Ovary (tissue), 9 donors: ENCODE data around the gene ANAPC16. TPM values are rescaled to one million over a fixed set of nuclear protein-coding genes. Genes with fewer than 3 reads are reported as not detected.

Experiments
- DNase-seq, 5 donors: peaks; one replicate each; pipeline ENCODE4 v3.0.0-alpha.2; 2019 to 2020
- H3K27ac ChIP-seq, 2 donors: fragments of 200-600 bp; one replicate each; pipeline versions ENCODE4 v1.5.1 to v1.8.0; 2019 to 2022
- H3K27me3 ChIP-seq: fragments of 200-600 bp; one replicate; pipeline ENCODE4 v1.8.0; 2022
- H3K36me3 ChIP-seq: fragments of 200-600 bp; sonication (generic); one replicate; pipeline ENCODE4 v1.5.1; 2019
- H3K4me1 ChIP-seq: one replicate; pipeline ENCODE4 v1.8.1; 2013; ENCODE audit warnings: mild to moderate bottlenecking, moderate library complexity; ENCODE audit not compliant: insufficient read depth
- H3K4me3 ChIP-seq: fragments of 200-600 bp; sonication (generic); one replicate; pipeline ENCODE4 v1.5.1; 2017
- H3K9me3 ChIP-seq, 2 donors: fragments of 200-600 bp in 1 of 2; sonication (generic) in 1 of 2; one replicate each; pipeline versions ENCODE4 v1.5.1 to v1.8.1; 2013 to 2019; ENCODE audit warnings: mild to moderate bottlenecking in 1 of 2, moderate library complexity in 1 of 2
- EP300 ChIP-seq: sonication (generic); formaldehyde crosslinking; IDR thresholded peaks from one replicate; pipeline ENCODE4 v1.6.1; 2017; ENCODE audit warnings: antibody characterized with exemption
- POLR2A ChIP-seq: fragments of 450-650 bp; IDR thresholded peaks from one replicate; pipeline ENCODE4 v1.6.1; 2017; ENCODE audit warnings: antibody characterized with exemption, mild to moderate bottlenecking, moderate library complexity
- WGBS, 3 donors: extraction: QIAGEN DNeasy Blood & Tissue Kit in 1 of 3; methylation state at CpG; one replicate each; pipeline versions ENCODE4 v1.1.5 to v1.1.7; 2013 to 2017; 5-methylcytosine and 5-hydroxymethylcytosine counted together
- intact Hi-C, 4 donors: fragments of 100-400 bp; cut with DNase I; formaldehyde crosslinking; loops; one replicate each; pipeline versions ENCODE4 v1.11.0 to v1.15.1; 2022 to 2023
- polyA plus RNA-seq, 2 donors: library from polyadenylated mRNA; stranded (reverse); fragments of 200-250 nt in 1 of 2; fragments of 350-450 nt in 1 of 2; fragmentation: Illumina TruSeq in 1 of 2; extraction: RNeasy Lipid Tissue Mini Kit (QIAGEN cat#74804) in 1 of 2; gene quantifications; one replicate each; pipeline ENCODE4 v1.2.3, GENCODE V29; 2013 to 2014
- total RNA-seq, 7 donors: library from RNA; depleted of rRNA in 2 of 7; stranded (reverse); fragments of >200 nt in 2 of 7; fragmentation: NEBNext Ultra II Directional in 3 of 7; extraction: Animal tissue kit (Norgen Biotek cat#: 25700) in 3 of 7; gene quantifications; one replicate each; pipeline versions ENCODE4 v1.1.0 to v1.2.4, GENCODE V29; 2016 to 2023
- TF ChIP-seq, protein P1 (sequence below), 3 donors: fragments of 450-650 bp in 2 of 3; fragments of 200-600 bp in 1 of 3; IDR thresholded peaks; one replicate each; pipeline versions ENCODE4 v1.5.1 to v1.8.0; 2016 to 2022; ENCODE audit warnings: antibody characterized with exemption in 3 of 3, mild to moderate bottlenecking in 1 of 3
- donor health status: DM: no; HTN: no; CAD: no; lungs with moderate emphysema.
- donor health status: DM: no; HTN: no; CAD: no.
- donor health status: Bipolar disorder and iron deficiency.
- donor health status: DM: yes; HTN: yes; CAD: no.
- donor health status: DM: no; HTN: no; CAD: no.
- donor health status: DM: yes; HTN: yes; CAD: no.

Gene ANAPC16
- total and polyA plus RNA-seq, 9 donors: 71.6 to 160 (median 120) TPM

GRCh38 chr10:72174297-72174662, 41.5 kb upstream of the ANAPC16 start:
- no peaks in the 10 kb centered on the region for H3K9me3 ChIP-seq
- H3K4me3 ChIP-seq: no peak overlapping the region
- TF ChIP-seq POLR2A: no peak
- TF ChIP-seq, protein P1, sequence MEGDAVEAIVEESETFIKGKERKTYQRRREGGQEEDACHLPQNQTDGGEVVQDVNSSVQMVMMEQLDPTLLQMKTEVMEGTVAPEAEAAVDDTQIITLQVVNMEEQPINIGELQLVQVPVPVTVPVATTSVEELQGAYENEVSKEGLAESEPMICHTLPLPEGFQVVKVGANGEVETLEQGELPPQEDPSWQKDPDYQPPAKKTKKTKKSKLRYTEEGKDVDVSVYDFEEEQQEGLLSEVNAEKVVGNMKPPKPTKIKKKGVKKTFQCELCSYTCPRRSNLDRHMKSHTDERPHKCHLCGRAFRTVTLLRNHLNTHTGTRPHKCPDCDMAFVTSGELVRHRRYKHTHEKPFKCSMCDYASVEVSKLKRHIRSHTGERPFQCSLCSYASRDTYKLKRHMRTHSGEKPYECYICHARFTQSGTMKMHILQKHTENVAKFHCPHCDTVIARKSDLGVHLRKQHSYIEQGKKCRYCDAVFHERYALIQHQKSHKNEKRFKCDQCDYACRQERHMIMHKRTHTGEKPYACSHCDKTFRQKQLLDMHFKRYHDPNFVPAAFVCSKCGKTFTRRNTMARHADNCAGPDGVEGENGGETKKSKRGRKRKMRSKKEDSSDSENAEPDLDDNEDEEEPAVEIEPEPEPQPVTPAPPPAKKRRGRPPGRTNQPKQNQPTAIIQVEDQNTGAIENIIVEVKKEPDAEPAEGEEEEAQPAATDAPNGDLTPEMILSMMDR (IDR thresholded peaks at IDR 0.05): no peak
- no peak for TF ChIP-seq EP300
- H3K36me3 ChIP-seq: no peaks in the 10 kb centered on the region
- no peak overlapping the region for H3K27ac ChIP-seq
- H3K27me3 ChIP-seq: no peaks in the 10 kb centered on the region
- intact Hi-C loops: no loop called here
- H3K4me1 ChIP-seq: no peaks in the 10 kb centered on the region
- DNase-seq: no peak

DNA sequence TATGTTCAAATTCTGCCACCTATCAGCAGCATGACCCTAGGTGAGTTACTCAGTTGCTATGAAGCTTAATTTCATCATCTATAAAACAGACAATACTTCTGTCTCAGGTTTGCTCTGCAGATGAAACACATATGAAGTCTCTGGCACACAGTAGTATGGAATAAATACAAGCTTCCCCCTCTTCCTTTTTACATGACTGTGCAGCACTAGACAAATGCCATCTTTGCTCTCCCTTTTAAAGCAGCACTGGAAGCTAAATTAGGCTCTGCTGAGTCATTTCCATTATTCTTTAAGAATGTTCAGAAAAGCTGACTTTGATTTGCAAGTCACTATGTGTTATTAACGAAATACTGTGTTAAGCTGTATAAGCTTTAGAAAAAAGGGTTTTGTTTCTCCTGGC, 40.7 kb upstream of the ANAPC16 start:
- H3K27ac ChIP-seq: no peak overlapping the region
- no peaks in the 10 kb centered on the region for H3K36me3 ChIP-seq
- H3K9me3 ChIP-seq: no peaks in the 10 kb centered on the region
- TF ChIP-seq, protein P1 (IDR thresholded peaks at IDR 0.05): no peak
- no peak for TF ChIP-seq POLR2A
- H3K4me1 ChIP-seq: no peaks in the 10 kb centered on the region
- DNase-seq: no peak
- intact Hi-C loops: no loop called here
- H3K27me3 ChIP-seq: no peaks in the 10 kb centered on the region
- 76 to 84% (median 78%) methylated on average over 1 of the region's 1 CpG for WGBS, 3 donors
- H3K4me3 ChIP-seq: no peak overlapping the region

DNA sequence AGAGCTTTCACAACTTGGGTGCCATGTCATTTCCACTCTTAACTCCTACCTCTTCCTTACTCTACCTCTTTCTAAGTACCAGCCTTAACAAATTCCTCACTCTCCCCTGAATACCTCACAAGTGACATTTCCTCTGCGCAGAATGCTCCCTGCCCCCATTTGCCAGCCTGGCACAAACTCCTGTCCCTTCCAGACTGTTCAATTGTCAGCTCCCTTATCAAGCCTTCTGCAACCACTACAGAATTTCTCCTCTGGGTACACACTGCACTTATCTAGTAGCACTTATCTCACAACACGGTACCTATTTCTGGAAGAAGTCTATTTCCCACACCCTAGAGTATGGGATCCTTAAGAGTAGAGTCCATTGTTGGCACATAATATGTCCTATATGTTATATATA, 39.1 kb upstream of the ANAPC16 start:
- H3K36me3 ChIP-seq: no peaks in the 10 kb centered on the region
- H3K4me3 ChIP-seq: no peak overlapping the region
- no peaks in the 10 kb centered on the region for H3K4me1 ChIP-seq
- no peak for TF ChIP-seq POLR2A
- TF ChIP-seq EP300: no peak
- TF ChIP-seq, protein P1 (IDR thresholded peaks at IDR 0.05): no peak
- intact Hi-C loops: no loop called here
- WGBS, 3 donors: 88 to 94% (median 92%) methylated on average over 2 of the region's 2 CpGs
- no peak overlapping the region for H3K27ac ChIP-seq
- no peak for DNase-seq
- no peaks in the 10 kb centered on the region for H3K27me3 ChIP-seq
- no peaks in the 10 kb centered on the region for H3K9me3 ChIP-seq

- H3K27me3 ChIP-seq: no peaks in the 10 kb centered on the region
- intact Hi-C loops: no loop called here
- TF ChIP-seq POLR2A: no peak
- TF ChIP-seq, protein P1 (IDR thresholded peaks at IDR 0.05): no peak
- no peak for TF ChIP-seq EP300
- no peak overlapping the region for H3K27ac ChIP-seq
- H3K36me3 ChIP-seq: no peaks in the 10 kb centered on the region
- no peaks in the 10 kb centered on the region for H3K9me3 ChIP-seq
- WGBS, 3 donors: 95 to 97% (median 96%) methylated on average over 2 of the region's 2 CpGs
- H3K4me3 ChIP-seq: no peak overlapping the region
- DNase-seq: no peak
- H3K4me1 ChIP-seq: no peaks in the 10 kb centered on the region
Observed at GRCh38 chr10:72177454-72177853, 38.4 kb upstream of the ANAPC16 start.

DNA sequence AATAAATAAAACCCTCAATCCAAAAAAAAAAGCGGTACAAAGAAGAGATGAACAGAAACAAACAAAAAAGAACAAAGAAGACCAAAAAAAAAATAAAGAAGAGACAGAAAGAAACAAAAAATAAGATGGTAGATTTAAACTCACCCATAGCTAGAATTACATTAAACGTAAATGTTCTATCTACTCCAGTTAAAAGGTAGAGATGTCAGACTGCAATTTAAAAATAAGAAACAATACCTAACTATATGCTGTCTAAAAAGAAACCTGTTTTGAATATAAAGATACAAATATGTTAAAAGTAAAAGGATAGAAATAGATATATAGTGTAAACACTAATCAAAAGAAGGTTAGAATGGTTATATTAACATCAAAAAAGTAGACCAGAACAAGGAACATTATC, 31.7 kb upstream of the ANAPC16 start:
- intact Hi-C loops: no loop called here
- Histone ChIP-seq H3K4me3 (no peak overlapping the region), H3K36me3 (no peaks in the 10 kb centered on the region), H3K27me3 (no peaks in the 10 kb centered on the region), H3K9me3 (no peaks in the 10 kb centered on the region), H3K4me1 (no peaks in the 10 kb centered on the region), H3K27ac (no peak overlapping the region)
- no peak for DNase-seq
- WGBS, 3 donors: 95 to 99% (median 98%) methylated on average over 2 of the region's 2 CpGs
- TF ChIP-seq EP300 (no peak), POLR2A (no peak)
- TF ChIP-seq, protein P1 (IDR thresholded peaks at IDR 0.05): no peak
